SK-N-SH treated with all-trans-retinoic acid at 6 μM for 48 hours (cell line): ENCODE data around the gene INTS15.

Source experiments
- BACH2 ChIP-seq: fragments of 250-450 bp; sonication (Bioruptor Pico); IDR thresholded peaks from 2 replicates; pipeline ENCODE4 v1.9.0; 2021; ENCODE audit warnings: mild to moderate bottlenecking, borderline replicate concordance
- CREB5 ChIP-seq: fragments of 250-450 bp; sonication (Bioruptor Pico); IDR thresholded peaks from 2 replicates; pipeline ENCODE4 v1.5.1; 2020; ENCODE audit warnings: low read depth, mild to moderate bottlenecking, moderate library complexity
- ESRRG ChIP-seq: fragments of 250-450 bp; sonication (Bioruptor Pico); IDR thresholded peaks from 2 replicates; pipeline ENCODE4 v1.6.1; 2021; ENCODE audit warnings: mild to moderate bottlenecking
- GLIS3 ChIP-seq: fragments of 250-450 bp; sonication (Bioruptor Pico); IDR thresholded peaks from 2 replicates; pipeline ENCODE4 v1.5.0; 2020; ENCODE audit warnings: mild to moderate bottlenecking, moderate library complexity
- ISL1 ChIP-seq: fragments of 250-450 bp; sonication (Bioruptor Pico); IDR thresholded peaks from 2 replicates; pipeline ENCODE4 v2.1.2; 2022; ENCODE audit warnings: mild to moderate bottlenecking, moderate library complexity
- OSR1 ChIP-seq: fragments of 250-450 bp; sonication (Bioruptor Pico); IDR thresholded peaks from 2 replicates; pipeline ENCODE4 v1.8.0; 2022; ENCODE audit warnings: moderate library complexity, mild to moderate bottlenecking, inconsistent platforms
- RARB ChIP-seq: fragments of 250-450 bp; sonication (Bioruptor Pico); IDR thresholded peaks from 2 replicates; pipeline ENCODE4 v1.8.0; 2021; ENCODE audit warnings: mild to moderate bottlenecking, moderate library complexity
- SNAI2 ChIP-seq: fragments of 250-450 bp; sonication (Bioruptor Pico); IDR thresholded peaks from 2 replicates; pipeline ENCODE4 v1.5.0; 2020; ENCODE audit warnings: mild to moderate bottlenecking, moderate library complexity
- ZFP3 ChIP-seq: fragments of 250-450 bp; sonication (Bioruptor Pico); IDR thresholded peaks from 2 replicates; pipeline ENCODE4 v1.5.0; 2020; ENCODE audit warnings: mild to moderate bottlenecking, moderate library complexity
- ZFP30 ChIP-seq: fragments of 450-650 bp; formaldehyde crosslinking; IDR thresholded peaks from 2 replicates; pipeline ENCODE4 v1.5.0; 2022; ENCODE audit warnings: mild to moderate bottlenecking, moderate library complexity
- TF ChIP-seq, protein P1 (sequence below): fragments of 250-450 bp; sonication (Bioruptor Pico); IDR thresholded peaks from 2 replicates; pipeline ENCODE4 v1.8.0; 2020; ENCODE audit warnings: mild to moderate bottlenecking, moderate library complexity, borderline replicate concordance
- TF ChIP-seq, protein P2 (sequence below): fragments of 250-450 bp; sonication (Bioruptor Pico); IDR thresholded peaks from 2 replicates; pipeline ENCODE4 v1.5.1; 2021; ENCODE audit warnings: mild to moderate bottlenecking, moderate library complexity
- TF ChIP-seq, protein P3 (sequence below): fragments of 250-450 bp; sonication (Bioruptor Pico); IDR thresholded peaks from 2 replicates; pipeline ENCODE4 v1.5.0; 2020; ENCODE audit warnings: mild to moderate bottlenecking, moderate library complexity

GRCh38 chr7:6588566-6588965 lies 1.3 kb upstream of the INTS15 start:
- TF ChIP-seq OSR1 (CRISPR knock-in tag) = no peak
- TF ChIP-seq ZFP30 = no peak
- no peak for TF ChIP-seq RARB (CRISPR knock-in tag)
- TF ChIP-seq ZFP3 (CRISPR knock-in tag) = no peak
- TF ChIP-seq, protein P1, sequence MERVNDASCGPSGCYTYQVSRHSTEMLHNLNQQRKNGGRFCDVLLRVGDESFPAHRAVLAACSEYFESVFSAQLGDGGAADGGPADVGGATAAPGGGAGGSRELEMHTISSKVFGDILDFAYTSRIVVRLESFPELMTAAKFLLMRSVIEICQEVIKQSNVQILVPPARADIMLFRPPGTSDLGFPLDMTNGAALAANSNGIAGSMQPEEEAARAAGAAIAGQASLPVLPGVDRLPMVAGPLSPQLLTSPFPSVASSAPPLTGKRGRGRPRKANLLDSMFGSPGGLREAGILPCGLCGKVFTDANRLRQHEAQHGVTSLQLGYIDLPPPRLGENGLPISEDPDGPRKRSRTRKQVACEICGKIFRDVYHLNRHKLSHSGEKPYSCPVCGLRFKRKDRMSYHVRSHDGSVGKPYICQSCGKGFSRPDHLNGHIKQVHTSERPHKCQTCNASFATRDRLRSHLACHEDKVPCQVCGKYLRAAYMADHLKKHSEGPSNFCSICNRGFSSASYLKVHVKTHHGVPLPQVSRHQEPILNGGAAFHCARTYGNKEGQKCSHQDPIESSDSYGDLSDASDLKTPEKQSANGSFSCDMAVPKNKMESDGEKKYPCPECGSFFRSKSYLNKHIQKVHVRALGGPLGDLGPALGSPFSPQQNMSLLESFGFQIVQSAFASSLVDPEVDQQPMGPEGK = no peak
- TF ChIP-seq BACH2 (CRISPR knock-in tag) = no peak
- no peak for TF ChIP-seq GLIS3 (CRISPR knock-in tag)
- TF ChIP-seq ESRRG (CRISPR knock-in tag) = no peak
- TF ChIP-seq ISL1 (CRISPR knock-in tag) = no peak
- TF ChIP-seq CREB5 (CRISPR knock-in tag) = no peak
- TF ChIP-seq, protein P2, sequence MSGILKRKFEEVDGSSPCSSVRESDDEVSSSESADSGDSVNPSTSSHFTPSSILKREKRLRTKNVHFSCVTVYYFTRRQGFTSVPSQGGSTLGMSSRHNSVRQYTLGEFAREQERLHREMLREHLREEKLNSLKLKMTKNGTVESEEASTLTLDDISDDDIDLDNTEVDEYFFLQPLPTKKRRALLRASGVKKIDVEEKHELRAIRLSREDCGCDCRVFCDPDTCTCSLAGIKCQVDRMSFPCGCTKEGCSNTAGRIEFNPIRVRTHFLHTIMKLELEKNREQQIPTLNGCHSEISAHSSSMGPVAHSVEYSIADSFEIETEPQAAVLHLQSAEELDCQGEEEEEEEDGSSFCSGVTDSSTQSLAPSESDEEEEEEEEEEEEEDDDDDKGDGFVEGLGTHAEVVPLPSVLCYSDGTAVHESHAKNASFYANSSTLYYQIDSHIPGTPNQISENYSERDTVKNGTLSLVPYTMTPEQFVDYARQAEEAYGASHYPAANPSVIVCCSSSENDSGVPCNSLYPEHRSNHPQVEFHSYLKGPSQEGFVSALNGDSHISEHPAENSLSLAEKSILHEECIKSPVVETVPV (CRISPR knock-in tag) = no peak
- TF ChIP-seq, protein P3, sequence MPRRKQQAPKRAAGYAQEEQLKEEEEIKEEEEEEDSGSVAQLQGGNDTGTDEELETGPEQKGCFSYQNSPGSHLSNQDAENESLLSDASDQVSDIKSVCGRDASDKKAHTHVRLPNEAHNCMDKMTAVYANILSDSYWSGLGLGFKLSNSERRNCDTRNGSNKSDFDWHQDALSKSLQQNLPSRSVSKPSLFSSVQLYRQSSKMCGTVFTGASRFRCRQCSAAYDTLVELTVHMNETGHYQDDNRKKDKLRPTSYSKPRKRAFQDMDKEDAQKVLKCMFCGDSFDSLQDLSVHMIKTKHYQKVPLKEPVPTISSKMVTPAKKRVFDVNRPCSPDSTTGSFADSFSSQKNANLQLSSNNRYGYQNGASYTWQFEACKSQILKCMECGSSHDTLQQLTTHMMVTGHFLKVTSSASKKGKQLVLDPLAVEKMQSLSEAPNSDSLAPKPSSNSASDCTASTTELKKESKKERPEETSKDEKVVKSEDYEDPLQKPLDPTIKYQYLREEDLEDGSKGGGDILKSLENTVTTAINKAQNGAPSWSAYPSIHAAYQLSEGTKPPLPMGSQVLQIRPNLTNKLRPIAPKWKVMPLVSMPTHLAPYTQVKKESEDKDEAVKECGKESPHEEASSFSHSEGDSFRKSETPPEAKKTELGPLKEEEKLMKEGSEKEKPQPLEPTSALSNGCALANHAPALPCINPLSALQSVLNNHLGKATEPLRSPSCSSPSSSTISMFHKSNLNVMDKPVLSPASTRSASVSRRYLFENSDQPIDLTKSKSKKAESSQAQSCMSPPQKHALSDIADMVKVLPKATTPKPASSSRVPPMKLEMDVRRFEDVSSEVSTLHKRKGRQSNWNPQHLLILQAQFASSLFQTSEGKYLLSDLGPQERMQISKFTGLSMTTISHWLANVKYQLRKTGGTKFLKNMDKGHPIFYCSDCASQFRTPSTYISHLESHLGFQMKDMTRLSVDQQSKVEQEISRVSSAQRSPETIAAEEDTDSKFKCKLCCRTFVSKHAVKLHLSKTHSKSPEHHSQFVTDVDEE = no peak
- no peak for TF ChIP-seq SNAI2 (CRISPR knock-in tag)
